SHP77 (cell line): Measurements from ENCODE around the gene MDK.

Experiments
- DNase-seq, 2 experiments: peaks; one replicate each; lab custom pipeline; 2025; lab: John Stamatoyannopoulos, UW

MDK gene

DNA sequence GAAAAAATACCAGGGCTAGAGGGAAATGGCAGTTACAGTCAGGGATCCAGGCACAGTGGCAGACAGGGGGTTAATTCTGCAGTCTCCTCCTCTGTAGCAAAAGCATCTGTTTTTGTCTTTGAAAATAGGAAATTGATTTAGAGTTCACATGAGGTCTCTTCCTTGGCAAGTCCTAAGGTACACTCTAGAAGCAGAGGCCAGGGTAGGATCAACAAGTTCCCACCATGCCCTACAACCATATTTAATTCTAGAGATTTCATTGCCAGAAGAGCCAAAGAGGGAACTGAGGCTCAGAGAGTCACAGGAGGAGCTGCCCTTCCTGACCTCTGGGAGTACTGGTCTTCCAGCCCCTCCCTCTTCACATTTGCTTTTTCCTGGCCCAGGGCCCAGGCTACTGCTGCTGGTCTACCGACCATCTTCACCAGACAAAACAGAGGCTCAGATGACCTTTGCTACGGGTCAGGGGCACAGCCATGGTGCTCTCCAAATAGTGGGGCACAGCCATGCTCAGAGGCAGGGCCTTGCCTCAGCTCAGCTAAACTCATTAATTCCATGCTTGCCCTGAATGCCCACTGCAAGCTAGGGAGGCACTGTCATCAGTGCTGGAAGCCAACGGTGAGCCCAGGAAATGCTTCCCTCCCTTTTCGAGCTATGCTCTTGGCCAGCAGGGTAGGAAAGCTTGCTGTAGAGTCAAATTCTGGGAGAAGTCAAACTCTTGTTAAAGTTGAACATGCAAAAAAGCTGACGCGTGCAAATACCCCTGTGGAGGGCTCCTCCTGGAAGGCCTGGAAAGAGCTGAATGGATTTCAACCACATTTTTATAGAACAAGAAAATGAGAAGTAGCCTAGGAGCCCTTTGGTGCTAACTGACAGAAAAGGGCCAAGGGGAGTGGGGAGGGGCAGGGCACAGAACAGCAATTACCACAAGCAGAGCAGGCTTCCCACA lies 21.8 kb downstream of the MDK start:
- DNase-seq, result no peak

DNA sequence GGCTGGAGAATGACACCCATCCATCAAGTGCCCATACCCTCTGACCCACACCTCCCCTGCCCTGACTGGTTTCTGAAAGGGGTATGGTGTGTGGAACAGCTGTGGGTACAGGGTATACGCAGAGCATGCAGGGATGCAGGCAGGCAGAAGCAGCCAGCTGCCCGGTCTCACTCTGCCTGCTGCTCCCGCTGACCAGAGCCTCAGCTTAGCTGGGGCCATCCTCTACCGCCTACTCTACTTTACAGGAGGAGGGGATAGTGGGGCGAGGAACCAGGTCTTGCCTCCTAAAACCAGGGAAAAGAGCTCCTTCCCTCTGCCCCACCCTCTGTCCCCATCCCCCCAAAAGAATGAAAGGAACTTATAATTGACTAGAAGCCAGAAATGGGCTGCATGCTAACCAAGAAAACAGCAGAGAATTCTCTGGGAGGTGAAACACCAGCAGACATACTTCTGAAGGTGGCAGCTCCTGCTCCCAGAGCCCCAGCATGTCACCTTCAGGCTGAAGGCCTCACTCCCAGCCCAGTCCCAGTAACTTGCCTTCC lies 23.1 kb downstream of the MDK start:
- no peak for DNase-seq

DNA sequence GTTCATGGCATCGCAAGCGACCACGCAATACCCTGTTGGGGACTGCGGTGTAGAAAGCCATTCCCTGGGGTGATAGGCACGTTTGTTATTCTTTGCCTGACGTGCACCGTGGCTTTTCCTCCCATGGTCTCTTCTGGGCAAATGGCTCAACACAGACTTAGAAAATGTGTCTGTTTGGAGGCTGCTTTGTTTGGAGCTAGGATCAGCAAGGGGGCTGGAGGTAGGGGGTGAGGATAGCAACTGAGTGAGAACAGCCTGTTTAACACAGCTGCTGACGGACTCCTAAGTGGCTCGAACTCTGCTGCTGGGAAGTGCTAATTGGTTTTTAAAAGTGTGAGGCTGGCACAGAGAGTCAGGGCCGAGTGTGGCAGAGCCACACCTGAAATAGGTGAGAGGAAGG lies 26.2 kb downstream of the MDK start:
- DNase-seq, result no peak

DNA sequence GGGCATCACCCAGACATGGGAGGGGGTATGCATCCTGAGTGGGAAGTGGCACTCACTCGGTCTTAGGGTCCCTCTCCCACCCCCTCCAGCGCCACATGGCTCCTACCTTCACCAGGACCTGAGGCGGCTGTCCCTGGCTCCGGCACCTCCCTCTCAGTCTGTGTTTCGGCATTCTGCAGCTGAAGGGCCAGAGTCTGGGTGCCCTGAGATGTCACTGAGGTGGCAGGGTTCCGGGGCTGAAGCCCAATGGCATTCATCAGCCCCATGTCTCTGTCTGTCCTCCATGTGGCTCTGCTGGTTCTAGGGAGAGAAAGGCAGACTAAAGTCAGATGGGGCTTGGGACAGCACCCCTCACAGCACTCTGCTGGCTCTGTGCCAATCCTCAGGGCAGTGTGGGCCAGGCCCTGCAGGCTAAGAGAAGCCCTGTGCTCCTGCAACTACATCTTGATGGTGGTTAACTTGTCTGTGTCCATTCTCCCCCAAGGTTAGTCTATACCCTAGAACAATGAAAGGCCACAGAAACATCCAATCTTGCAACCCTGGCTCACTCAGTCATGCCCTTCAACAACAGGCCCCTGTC lies 27.0 kb downstream of the MDK start:
- no peak for DNase-seq

- DNase-seq, result peak in 1 of 2 experiments; percentile 16
These were observed 28.6 kb downstream of the MDK start for GRCh38 chr11:46410021-46410420.

- DNase-seq, result peak; percentile 25 to 59
These were observed 32.4 kb downstream of the MDK start for GRCh38 chr11:46413760-46414465.

DNA sequence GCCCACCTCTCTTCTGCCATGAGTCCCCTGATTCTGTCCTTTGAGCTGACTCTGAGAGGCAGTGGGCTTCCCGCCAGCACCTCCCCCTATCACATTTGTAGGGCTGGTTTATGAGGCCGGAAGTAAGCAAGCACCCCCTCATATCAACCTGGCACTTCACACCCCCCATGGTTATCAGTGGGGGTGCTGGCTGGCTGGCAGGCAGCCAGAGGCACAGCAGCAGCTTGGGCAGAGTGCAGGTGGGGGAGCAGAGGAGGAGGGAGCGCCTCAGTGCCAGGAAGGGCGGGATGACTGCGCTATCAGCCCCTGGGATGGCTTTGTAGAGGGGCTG lies 33.0 kb downstream of the MDK start:
- DNase-seq, result no peak

- DNase-seq, result no peak
These were observed 33.4 kb downstream of the MDK start for GRCh38 chr11:46414879-46415278.

GRCh38 chr11:46417711-46418110 lies 36.2 kb downstream of the MDK start:
- no peak for DNase-seq

GRCh38 chr11:46418751-46419150 lies 37.3 kb downstream of the MDK start:
- DNase-seq, result no peak

GRCh38 chr11:46420513-46420912 lies 39.0 kb downstream of the MDK start:
- DNase-seq, result no peak

DNA sequence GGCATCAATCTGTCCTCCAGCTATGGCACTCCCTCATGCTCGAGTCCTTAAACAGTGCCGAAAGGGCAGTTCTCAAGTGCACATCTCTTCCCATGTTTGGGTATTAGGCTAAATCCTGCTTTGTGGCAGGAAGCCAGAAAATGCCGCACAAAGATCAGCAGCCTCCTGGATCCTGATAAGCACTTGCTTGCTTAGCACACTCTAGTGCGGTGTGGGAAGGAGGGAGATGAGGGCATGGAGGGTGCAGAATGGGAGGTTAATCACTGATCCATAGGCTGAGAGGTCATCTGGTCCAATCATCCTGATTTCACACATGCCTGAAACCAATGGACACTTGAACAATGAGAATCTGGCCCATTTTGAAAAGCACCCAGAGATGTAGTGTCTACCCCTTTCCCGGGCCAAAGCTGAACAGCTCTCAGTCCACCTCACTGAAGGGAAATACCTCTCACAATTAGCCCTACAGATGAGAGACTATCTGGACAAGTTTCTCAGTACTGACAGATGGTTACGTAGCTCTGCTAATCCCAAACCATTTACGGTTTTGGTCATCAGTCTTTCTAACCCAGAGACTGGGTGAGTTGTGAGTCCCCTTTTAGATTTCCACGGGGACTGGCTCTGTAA lies 39.9 kb downstream of the MDK start:
- DNase-seq, result no peak

DNA sequence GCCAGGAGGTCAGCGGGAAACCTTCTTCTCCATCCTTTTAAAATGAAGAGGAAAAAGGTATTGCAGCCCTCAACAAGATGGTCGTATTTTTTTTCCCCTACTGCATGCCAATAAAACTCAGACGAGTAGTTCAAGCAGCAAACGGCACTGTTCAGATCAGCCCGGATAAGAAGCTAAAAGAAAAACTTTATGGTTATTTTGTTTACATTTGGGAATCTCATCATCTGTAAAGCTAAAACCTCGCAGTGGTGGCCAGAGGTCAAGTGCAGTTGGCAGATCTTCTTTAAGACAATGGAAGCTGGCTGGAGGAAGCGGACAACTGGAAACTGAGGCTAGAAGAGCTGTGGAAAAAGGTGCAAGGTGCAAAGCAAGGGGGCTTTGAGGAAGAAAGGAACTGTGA lies 41.1 kb downstream of the MDK start:
- DNase-seq, result no peak

GRCh38 chr11:46426233-46426991 lies 44.9 kb downstream of the MDK start:
- DNase-seq, result no peak

- no peak for DNase-seq
These were observed 45.9 kb downstream of the MDK start for GRCh38 chr11:46427364-46427763.

DNA sequence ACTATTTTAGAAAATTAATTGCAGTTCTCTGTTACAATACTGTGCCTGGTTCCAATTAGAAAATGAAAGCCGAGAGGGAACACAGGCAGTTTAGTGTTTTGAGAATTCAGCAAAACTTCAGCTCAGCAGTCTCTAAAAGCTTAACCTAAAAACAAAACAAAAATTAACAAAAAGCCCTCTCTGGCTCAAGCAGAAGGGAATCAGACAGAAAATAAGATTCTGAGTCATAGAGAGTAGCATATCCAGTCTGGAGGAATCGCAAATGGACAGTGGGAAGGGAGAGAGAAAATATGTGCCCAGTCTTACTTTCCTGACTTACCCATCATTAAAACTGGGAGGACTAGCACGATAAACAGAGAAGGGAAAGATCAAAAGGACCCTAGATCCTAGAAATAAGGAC lies 48.2 kb downstream of the MDK start:
- DNase-seq, result no peak

DNA sequence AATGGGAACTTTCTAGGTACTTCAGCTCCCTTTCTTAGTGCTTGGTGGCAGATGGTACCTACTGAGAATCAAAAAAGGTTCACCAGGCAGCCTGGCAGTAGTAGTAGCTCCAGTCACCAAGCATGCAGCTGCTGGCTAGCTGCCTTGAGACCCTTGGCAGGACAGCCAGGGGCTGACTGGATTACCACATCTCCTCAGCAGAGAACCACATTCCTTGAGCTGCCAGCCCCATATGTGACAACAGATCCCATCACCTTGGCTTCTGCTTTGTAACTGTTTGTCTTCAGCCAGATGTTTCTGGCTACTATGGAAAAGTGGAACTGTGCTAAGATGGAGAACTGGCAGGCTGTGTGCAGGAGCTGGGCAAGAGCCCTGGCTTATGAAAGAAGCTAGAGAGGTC lies 49.7 kb downstream of the MDK start:
- DNase-seq, result no peak
